DMS153 treated with DMSO at 0.1 percent for 48 hours (cell line): Measurements from ENCODE around the gene TOP1.
A peak's percentile ranks its signal among the peaks of the same experiment; 100 is the strongest.

Source experiments
- DNase-seq: peaks from one replicate; lab custom pipeline; 2025; ENCODE audit not compliant: unreplicated experiment; lab: John Stamatoyannopoulos, UW

The TOP1 gene

DNA sequence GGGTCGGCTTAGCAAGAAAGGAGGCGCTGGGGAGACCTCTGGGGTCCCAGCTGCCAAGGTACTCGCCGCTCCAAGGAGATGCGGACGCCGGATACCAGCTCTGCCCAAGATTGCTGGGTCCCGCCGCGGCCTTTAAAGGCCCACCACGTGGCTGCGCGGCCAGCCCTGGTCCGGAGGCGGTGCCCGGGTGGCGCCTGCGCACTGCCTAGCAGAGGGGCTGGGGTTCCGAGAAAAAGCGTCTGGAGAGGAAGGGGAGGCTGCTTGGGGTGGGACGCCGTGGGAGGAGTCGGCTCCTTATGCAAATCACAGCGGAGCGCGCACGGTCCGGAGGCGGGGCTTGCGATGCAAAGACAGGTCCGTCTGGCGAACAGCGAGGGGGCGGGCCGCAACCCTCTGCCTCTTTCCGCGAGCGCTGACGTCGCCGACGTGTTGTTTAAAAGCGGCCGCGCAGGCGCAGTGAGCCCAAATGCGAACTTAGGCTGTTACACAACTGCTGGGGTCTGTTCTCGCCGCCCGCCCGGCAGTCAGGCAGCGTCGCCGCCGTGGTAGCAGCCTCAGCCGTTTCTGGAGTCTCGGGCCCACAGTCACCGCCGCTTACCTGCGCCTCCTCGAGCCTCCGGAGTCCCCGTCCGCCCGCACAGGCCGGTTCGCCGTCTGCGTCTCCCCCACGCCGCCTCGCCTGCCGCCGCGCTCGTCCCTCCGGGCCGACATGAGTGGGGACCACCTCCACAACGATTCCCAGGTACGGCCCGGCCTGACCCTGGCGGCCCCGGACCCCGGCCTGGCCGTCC is at the start of gene TOP1:
TOP1 (plus strand) TSS at position 464 of the 791 bp plus-strand sequence; CDS start at position 710, 246 bp downstream.
- peak; percentile 98 for DNase-seq

DNA sequence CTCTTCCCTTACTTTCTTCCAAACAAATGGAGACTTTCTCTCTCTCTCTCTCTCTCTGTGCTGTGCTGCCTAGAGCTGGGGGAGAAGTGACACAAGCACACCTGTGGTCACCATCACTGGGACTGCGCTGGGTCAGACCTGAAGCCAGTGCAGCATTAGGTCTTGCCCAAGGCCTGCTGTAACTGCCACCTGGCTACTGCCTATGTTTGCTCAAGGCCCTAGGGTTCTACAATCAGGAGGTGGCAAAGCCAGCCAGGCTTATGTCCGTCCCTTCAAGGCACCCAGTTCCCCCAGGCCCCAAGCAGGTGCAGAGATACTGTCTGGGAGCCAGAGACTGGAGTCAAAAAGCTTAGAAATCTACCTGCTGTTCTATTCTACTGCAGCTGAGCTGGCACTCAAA is 49.4 kb upstream of the TOP1 start:
- no peak for DNase-seq

DNA sequence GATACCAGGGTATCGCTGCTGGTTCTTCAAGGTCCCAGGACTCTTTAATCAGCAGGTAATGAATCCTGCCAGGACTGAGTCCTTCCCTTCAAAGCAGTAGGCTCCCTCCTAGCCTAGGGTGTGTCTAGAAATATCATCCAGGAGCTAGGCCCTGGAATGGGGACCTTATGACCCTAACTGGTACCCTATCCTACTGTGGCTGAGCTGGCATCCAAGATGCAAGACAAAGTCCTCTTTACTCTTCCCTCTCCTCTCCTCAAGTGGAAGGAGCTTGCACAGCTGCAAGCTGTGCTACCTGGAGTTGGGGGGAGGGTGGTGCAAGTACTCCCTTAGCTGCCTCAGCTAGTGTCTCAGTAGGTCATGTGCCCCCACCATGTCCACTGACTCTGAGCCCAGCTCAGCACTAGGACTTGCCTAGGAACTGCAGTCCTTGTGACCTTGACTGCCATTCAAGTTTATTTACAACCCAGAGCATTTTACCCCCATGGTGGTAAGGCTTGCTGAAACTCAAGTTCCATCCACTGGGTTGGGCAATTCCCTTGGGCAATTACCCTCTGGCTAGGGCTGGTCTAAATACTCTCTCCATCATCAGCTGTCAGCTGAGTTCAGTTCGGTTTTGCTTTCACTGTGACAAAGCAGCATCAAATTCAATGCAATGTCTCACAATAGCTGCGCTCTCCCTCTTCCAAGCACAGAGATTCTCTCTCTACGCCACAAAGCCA is 48.4 kb upstream of the TOP1 start:
- DNase-seq: no peak

DNA sequence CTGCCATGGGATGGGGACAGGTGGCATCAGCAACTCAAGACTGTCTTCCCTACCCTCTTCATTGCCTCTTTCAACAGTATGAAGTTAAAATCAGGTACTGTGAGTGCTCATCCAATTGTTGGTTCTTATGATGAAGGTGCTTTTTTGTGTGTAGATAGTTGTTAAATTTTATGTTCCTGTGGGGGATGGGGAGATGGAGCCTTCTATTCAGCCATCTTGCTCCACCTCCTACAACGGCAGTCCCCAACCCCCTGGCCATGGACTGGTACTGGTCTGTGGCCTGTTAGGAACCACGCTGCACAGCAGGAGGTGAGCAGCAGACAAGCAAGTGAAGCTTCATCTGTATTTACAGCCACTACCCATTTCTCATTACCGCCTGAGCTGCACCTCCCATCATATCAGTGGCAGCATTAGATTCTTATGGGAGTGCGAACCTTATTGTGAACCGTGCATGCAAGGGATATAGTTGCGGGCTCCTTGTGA is 47.8 kb upstream of the TOP1 start:
- DNase-seq: no peak

DNA sequence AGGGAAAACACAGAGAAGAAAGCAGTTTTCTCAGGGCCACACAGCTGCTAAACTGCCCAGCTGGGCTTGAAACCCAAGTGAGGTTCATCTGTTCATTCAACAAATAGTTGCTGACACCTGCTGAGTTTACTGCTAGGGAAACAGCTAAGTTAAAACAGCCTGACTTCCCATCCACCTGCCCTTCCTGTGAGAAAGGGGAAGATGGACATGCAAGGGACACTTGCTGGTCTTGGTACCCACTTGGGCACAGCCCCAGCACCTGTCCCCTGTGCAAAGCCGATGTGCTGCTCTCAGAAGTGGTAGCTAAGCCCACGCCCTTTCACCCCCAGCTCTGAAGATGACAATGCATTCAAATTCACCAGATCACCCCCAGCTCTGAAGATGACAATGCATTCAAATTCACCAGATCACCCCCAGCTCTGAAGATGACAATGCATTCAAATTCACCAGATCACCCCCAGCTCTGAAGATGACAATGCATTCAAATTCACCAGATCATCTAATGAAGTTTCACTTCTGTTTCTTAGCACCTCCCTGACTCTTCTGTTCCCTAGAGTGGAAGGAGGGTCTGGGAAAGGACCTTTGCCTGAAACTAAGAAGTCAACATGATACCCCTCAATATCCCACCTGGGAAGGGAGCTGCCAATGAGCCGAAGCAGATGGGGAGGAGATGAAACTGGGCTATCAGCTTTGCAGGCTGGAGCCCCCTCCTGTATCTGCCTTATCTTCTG is 46.0 kb upstream of the TOP1 start:
- DNase-seq: no peak

DNA sequence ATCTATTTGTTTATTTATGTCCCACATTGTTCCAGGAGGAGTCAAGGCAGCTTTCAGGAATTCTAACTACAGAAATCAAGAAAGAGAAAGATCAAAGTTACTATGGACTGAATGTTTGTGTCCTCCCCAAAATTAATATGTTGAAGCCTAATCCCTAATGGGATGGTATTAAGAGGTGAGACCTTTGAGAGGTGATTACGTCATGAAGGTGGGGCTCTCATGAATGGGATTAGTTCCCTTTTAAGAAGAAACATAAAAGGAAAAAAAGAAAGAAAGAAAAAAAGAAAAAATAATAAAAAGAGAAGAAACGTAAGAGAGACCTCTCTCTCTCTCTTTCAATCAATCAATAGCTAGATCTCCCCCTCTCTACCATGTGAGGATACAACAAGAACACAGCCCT is 44.7 kb upstream of the TOP1 start:
- no peak for DNase-seq

DNA sequence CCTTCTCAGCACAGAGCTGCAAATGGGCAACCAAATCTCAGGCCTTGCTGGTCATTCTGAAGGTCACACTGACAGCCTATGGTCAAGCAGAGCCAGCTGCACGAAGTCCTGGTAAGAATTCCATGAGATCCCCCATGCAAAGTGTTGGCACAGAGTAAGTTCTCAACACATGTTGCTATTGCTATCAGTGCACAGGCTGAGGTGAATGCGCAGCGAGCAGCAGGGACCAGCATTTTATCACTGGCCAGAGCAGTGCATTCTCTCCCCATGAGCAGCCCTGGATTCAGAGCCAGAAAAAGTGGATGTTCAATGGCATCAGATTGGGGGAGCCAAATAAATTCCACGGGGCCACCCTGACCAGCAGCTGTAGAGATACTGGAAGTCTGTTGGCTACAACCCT is 44.1 kb upstream of the TOP1 start:
- DNase-seq: no peak

DNA sequence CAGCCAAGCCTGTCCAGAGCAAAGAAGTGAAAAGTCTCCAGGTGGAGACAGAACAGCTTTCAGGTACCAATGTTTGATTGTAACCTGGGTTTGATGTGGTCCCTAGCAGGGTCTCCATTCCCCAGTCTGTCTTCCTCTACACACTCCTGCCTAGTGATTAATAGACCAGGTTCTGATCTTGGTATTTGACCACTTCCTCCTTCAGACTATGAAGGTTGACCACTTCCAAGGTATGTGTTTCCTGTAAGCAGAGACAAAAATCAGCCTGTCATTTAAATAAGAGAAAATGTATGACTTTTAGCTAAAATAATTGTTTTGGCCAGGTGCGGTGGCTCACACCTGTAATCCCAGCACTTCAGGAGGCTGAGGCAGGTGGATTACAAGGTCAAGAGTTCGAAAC is 41.8 kb upstream of the TOP1 start:
- no peak for DNase-seq

DNA sequence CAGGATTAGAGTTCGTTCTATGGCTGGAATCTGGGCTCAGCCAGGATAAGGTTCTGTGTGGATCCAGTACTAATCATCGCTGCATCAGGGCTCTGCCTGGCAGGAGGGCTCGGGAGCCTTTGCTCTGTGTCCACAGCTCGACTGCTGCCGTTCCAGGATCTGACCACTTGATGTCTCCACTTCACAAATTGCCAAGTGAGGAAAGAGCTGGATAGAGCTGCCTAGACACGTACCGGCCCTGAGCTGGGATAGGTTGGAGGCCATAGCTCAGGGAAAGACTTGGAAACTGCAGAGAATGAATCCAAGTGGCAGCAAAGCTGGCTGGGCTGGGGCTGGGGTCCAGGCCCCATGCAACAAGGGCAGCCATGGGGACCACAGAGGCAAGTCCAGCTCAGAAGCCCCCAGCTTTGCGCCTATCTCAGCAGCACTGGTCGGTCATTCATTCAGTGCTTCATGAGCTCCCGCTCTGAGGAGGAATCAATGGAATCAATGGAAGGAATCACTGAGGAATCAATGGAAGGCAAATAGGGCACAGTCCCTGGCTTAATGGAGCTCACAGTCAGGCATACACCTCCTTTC is 38.0 kb upstream of the TOP1 start:
- peak; percentile 70 for DNase-seq

DNA sequence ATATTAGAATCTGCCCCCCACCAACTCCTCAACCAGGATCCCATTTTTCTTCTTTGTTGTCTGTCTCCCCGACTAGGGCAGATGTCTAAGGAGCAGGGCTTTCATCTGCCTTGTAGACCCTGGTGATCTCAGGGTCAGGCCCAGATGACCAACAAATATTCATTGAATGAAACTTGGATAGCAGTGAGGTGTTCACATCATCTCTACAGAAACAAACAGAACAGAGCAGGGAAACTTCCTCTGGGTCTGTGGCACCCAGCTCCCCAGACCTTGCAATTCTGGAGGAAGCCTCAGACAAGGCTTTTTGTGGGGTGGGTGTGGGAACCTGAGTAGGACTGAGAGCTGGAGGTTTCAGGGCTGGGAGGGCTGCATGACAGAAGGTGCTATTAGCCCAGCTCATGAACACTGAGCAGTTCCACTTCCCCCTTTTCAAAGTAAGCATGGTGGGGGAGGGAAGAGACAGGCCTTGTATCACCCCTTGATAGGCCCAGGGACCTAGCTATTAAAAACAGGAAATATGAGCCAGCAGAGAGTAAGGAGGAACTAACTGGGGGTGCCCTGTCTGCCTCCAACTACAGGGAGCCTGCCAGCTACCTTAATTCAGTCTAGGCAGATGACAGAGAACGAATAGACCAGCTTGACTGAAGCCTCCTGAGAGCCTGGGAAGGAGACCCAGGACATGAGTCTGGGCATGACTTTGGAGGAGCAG is 37.3 kb upstream of the TOP1 start:
- DNase-seq: no peak

DNA sequence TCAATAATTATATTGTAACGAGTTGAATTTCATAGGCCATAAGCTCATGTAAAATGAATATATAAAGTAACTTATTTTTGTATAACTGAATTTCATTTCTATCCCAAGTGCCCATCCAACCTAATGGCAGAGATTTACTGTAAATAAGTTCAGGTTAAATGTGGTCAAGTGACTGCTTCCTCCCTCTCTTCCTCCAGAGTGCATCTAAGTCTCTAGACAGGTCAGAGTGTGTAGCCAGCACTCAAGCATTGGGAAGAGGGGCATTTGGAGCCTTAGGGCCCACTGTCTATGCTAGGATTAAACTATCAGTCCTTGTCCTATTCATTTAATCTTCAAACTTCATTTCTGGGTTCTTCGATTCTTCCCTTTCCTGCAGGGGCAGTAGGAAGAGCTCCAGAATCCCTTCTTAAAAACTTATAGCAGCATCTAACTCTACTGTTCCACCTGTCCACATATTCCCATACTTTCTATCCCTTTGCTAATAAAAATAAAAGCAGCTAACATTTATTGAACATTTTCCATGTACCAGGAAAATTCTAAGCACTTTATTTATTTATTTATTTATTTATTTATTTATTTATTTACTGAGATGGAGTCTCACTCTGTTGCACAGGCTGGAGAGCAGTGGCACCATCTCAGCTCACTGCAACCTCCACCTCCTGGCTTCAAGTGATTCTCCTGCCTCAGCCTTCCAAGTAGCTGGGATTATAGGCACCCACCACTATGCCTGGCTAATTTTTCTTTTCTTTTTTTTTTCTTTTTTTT is 36.1 kb upstream of the TOP1 start:
- no peak for DNase-seq

DNA sequence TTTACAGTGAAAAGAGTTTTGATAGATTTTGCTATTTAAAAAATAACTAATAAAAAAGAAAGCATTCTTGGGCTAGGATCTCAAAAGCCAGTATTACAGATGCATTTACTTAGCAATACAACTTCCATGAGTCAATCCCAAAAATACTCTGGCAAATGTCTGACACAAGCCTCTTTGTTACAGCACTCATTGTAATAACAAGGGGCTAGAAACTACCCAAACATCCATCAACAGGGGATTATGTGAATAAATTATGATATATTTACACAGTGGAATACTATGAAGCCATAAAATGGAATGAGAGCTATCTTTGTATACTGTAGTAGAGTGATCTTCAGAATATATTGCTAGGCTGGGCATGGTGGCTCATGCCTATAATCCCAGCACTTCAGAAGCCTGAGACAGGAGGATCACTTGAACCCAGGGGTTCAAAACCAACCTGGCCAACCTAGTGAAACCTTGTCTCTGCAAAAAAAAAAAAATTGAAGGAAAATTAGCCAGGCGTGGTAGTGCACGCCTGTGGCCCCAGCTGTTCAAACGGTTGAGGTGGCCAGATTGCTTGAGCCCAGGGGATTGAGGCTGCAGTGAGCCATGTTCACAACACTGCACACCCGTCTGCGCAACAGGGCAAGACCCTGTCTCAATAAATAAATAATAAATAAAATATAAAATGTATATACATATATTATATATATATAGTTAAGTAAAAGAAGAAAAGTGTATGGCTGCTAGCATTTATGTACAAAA is 34.7 kb upstream of the TOP1 start:
- DNase-seq: no peak

DNA sequence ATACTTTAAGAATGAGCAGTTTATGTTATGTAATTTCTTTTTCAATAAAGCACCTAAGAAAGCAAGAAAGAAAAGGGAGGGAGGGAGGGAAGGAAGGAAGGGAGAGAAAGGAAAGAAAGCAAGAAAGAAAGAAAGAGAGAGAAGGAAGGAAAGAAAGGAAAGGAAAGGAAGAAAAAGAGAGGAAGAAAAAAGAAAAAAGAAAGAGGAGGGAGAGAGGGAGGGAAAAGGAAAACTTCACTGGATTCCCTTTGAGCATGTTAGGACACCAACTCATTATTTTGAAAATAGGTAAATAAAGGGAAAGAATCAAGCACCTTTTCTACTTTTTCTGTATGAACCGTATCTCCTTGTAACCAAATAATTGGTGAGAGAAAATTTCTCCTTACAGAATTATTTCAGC is 32.3 kb upstream of the TOP1 start:
- DNase-seq: no peak

DNA sequence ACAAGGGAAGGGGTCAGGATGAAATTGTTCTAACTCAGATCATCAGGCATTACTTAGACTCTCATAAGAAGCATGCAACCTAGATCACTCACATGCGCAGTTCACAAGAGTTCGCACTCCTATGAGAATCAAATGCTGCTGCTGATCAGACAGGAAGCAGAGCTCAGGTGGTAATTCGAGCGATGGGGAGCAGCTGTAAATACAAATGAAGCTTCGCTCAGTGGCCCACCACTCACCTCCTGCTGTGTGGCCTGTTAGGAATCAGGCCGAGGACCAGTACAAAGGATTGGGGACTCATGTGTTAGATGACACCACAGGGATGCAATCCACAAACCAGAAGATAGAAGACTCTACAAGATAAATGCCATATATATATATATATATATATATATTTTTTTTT is 31.5 kb upstream of the TOP1 start:
- no peak for DNase-seq

DNA sequence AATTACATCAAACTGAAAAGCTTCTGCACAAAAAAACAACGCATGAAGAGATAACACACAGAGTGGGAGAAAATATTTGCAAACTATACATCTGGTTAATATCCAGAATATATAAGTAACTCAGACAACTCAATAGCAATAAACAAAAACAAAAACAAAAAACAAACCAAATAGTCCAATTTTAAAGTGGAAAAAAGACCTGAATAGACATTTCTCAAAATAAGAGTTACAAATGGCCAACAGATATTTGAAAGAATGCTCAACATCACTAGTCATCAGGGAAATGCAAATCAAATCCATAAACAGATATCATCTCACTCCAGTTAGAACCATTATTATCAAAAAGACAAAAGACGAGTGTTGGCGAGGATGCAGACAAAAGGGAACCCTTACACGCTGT is 28.8 kb upstream of the TOP1 start:
- DNase-seq: no peak

DNA sequence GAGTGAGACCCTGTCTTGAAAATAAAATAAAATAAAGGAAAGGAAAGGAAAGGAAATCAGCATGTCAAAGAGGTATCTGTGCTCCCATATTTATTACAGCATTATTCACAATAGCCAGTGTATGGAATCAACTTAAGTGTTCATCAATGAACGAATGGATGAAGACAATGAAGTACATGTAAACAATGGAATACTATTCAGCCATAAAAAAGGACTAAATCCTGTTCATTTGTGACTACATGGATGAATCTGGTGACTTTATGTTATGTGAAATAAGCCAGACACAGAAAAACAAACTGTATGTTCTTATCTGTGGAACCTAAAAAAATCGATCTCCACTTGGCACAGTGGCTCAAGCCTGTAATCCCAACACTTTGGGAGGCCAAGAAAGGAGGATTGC is 28.0 kb upstream of the TOP1 start:
- no peak for DNase-seq

DNA sequence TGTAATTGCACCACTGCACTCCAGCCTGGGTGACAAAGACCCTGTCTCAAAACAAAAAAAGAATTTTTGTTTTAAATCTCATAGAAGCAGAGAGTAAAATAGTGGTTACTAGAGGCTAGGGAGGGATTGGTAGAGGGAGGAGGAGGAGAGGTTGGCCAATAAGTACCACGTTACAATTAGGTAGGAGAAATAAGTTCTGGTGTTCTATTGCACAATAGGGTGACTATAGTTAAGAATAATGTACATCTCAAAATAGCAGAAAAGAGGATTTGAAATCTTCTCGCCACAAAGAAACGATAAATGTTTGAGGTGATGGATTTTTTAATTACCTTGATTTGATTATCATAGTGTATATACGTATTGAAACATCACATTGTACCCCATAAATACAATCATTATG is 27.1 kb upstream of the TOP1 start:
- DNase-seq: no peak

DNA sequence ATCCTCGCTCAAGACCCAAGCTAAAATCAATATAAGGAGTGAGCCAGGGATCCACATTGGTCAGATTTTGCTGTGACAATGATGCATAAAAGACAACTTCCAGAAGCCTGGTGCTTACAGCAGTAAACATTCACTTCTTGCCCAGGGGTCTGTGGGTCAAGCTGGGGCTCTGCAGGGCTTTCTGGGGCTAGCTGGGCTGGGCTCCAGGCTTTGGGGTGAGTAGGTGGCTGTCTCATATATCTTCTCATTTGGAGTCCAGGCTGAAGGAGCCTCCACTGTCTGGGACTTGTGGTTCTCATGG is 25.8 kb upstream of the TOP1 start:
- no peak for DNase-seq

DNA sequence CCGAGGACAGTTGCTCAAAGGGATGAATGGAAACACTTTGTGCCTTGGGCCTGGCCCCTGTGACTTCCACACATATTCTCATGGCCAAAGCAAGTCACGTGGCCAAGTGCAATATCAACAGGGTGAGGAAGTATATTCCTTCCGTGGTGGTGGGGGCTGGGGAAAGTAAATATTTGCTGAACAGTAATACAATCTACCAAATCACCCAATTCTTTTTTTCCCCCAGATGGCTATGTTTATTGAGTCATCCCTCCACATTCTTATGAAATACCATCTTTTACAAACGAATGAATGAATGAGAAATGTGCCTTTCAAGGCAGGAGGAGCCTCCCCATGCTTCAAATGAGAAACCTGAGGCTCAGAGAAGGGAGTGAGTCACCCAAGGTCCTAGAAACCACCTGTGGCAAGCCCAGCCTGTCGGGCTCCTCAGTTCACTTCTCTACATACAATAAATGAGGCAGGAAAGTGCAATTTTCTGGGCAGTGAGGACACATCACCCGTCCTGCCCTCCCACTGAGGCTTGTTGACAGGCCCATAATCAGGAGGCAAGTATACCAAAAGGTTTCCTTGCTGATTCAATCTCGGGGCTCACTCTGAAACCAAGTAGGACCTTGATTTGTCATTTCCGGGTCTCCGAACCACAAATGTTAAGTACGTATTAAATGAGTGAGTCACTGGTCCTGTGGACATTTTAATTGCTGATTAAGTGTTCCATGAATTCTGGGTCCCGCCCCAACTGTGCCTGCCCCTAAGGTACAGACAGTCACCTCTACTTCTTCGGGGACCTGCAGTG is 25.3 kb upstream of the TOP1 start:
- DNase-seq: peak; percentile 68
